Keratinocyte (primary cell): ENCODE results near the gene PIH1D1. TPM values are rescaled to one million over a fixed set of nuclear protein-coding genes. Genes with fewer than 3 reads are reported as not detected.
A peak's percentile ranks its signal among the peaks of the same experiment; 100 is the strongest.

Experiments used
- DNase-seq: peaks from one replicate; pipeline ENCODE4 v3.0.0-alpha.2; 2011; ENCODE audit warnings: low read depth, missing footprints, low spot score
- FAIRE-seq: peaks from 2 replicates; lab custom pipeline; 2011; peaks lifted over from hg19 to GRCh38; lab: Jason Lieb, UNC
- H2AFZ ChIP-seq: 2 replicates; pipeline ENCODE4 v1.6.0; 2012; ENCODE audit warnings: low read length, control low read depth, inconsistent platforms; ENCODE audit not compliant: control insufficient read depth
- H3K27ac ChIP-seq: 2 replicates; pipeline ENCODE4 v1.5.1; 2011; ENCODE audit warnings: low read length; ENCODE audit not compliant: control insufficient read depth, insufficient read depth
- H3K27me3 ChIP-seq: 3 replicates; pipeline ENCODE4 v1.6.0; 2011; ENCODE audit warnings: low read length; ENCODE audit not compliant: control insufficient read depth, insufficient read depth; ENCODE audit errors: extremely low read depth
- H3K36me3 ChIP-seq, 2 experiments: 2 replicates in 1 of 2; 3 replicates in 1 of 2; pipeline ENCODE4 v1.5.1; 2011; ENCODE audit warnings: low read length in 2 of 2, mild to moderate bottlenecking in 1 of 2; ENCODE audit not compliant: control insufficient read depth in 2 of 2, insufficient read depth in 2 of 2; ENCODE audit errors: extremely low read depth in 1 of 2
- H3K4me1 ChIP-seq: 3 replicates; pipeline ENCODE4 v1.5.1; 2011; ENCODE audit warnings: low read length; ENCODE audit not compliant: control insufficient read depth, insufficient read depth; ENCODE audit errors: extremely low read depth
- H3K4me2 ChIP-seq: 3 replicates; pipeline ENCODE4 v1.6.0; 2011; ENCODE audit warnings: low read depth, low read length; ENCODE audit not compliant: control insufficient read depth, insufficient read depth; ENCODE audit errors: extremely low read depth
- H3K4me3 ChIP-seq, 3 experiments: fragments of 200-600 bp in 1 of 3; sonication (generic) in 1 of 3; 2 replicates in 2 of 3; 3 replicates in 1 of 3; pipeline ENCODE4 v1.5.1; 2011 to 2016; ENCODE audit warnings: low read length in 3 of 3, mild to moderate bottlenecking in 3 of 3, control low read depth in 2 of 3, inconsistent platforms in 1 of 3, low read depth in 1 of 3, mixed read lengths in 1 of 3, mixed run types in 1 of 3, moderate library complexity in 1 of 3; ENCODE audit not compliant: control insufficient read depth in 2 of 3, insufficient read depth in 2 of 3; ENCODE audit errors: extremely low read depth in 1 of 3
- H3K79me2 ChIP-seq: 2 replicates; pipeline ENCODE4 v1.6.0; 2012; ENCODE audit warnings: low read length; ENCODE audit not compliant: control insufficient read depth, insufficient read depth
- H3K9ac ChIP-seq: 3 replicates; pipeline ENCODE4 v1.6.0; 2011; ENCODE audit warnings: low read length; ENCODE audit not compliant: control insufficient read depth, insufficient read depth; ENCODE audit errors: extremely low read depth
- H3K9me1 ChIP-seq: 3 replicates; pipeline ENCODE4 v1.6.0; 2011; ENCODE audit warnings: low read length; ENCODE audit not compliant: control insufficient read depth, insufficient read depth; ENCODE audit errors: extremely low read depth
- H3K9me3 ChIP-seq: 2 replicates; pipeline ENCODE4 v1.5.1; 2012; ENCODE audit warnings: low read depth, low read length; ENCODE audit not compliant: control insufficient read depth
- H4K20me1 ChIP-seq: 3 replicates; pipeline ENCODE4 v1.6.0; 2011; ENCODE audit warnings: low read length; ENCODE audit not compliant: control insufficient read depth, insufficient read depth; ENCODE audit errors: extremely low read depth
- EZH2 ChIP-seq: IDR thresholded peaks from one replicate; pipeline ENCODE4 v1.6.1; 2012; ENCODE audit warnings: inconsistent platforms, mild to moderate bottlenecking, low read length, moderate library complexity
- dilution Hi-C: fragments of 300-500 bp; cut with MboI; formaldehyde crosslinking; loops from one replicate; pipeline ENCODE4 v1.7.0; 2020; ENCODE audit warnings: low sequenced_read_pairs; ENCODE audit not compliant: extremely low pct_ligation_motif_present
- polyA plus RNA-seq, 5 experiments: library from polyadenylated mRNA; depleted of rRNA in 3 of 5; stranded (reverse) in 3 of 5; stranded (forward) in 1 of 5; unstranded in 1 of 5; fragments of >200 nt; gene quantifications; 1 replicate in 1 of 5; 2 replicates in 3 of 5; 3 replicates in 1 of 5; pipeline versions ENCODE4 v1.2.1 to v1.2.3, GENCODE V29; 2011 to 2012; ENCODE audit warnings: missing spikeins in 2 of 5, low read depth in 1 of 5, low replicate concordance in 1 of 5
- TF ChIP-seq, protein P1 (sequence below), 3 experiments: IDR thresholded peaks in 1 of 3; conservative IDR thresholded peaks in 1 of 3; optimal IDR thresholded peaks in 1 of 3; 2 replicates in 2 of 3; 3 replicates in 1 of 3; pipeline versions ENCODE3 to v1.5.1; 2011; ENCODE audit warnings: low read length in 3 of 3, mild to moderate bottlenecking in 3 of 3, moderate library complexity in 2 of 3, control low read depth in 1 of 3, inconsistent platforms in 1 of 3; ENCODE audit not compliant: insufficient read depth in 2 of 3; ENCODE audit errors: extremely low read depth in 1 of 3

The PIH1D1 gene
- polyA plus RNA-seq, 1 donor (not counting 4 experiments of a cell fraction or from before 2014, with no cell fraction given), result 37.8 TPM

DNA sequence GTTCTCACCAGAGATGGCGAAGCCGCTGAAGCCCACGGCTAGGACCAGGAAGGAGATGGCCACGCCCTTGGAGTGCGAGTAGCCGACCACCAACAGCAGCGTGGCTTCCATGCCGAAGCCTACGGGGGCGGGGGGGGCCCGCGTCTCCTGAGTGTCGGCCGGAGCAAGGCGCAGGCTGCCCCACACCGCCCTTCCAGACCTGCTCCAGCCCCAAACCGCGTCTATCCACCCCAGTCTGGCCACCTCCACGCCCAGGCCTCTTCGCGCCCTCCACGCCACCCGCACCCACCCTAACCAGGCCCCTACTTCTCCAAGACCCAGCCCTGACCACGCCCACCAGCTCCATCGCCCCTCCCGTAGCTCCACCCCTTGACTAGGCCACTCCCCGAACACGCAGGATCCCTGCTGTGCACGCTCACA lies 20.3 kb downstream of the PIH1D1 start:
- DNase-seq, result no peak
- no peaks in the 10 kb centered on the region for H3K9me1 ChIP-seq
- no peaks in the 10 kb centered on the region for H3K79me2 ChIP-seq
- no peak for FAIRE-seq
- no peak for TF ChIP-seq EZH2
- TF ChIP-seq, protein P1, sequence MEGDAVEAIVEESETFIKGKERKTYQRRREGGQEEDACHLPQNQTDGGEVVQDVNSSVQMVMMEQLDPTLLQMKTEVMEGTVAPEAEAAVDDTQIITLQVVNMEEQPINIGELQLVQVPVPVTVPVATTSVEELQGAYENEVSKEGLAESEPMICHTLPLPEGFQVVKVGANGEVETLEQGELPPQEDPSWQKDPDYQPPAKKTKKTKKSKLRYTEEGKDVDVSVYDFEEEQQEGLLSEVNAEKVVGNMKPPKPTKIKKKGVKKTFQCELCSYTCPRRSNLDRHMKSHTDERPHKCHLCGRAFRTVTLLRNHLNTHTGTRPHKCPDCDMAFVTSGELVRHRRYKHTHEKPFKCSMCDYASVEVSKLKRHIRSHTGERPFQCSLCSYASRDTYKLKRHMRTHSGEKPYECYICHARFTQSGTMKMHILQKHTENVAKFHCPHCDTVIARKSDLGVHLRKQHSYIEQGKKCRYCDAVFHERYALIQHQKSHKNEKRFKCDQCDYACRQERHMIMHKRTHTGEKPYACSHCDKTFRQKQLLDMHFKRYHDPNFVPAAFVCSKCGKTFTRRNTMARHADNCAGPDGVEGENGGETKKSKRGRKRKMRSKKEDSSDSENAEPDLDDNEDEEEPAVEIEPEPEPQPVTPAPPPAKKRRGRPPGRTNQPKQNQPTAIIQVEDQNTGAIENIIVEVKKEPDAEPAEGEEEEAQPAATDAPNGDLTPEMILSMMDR (optimal IDR thresholded peaks at IDR 0.05 in 1 of 3, IDR thresholded peaks at IDR 0.05 in 1 of 3, conservative IDR thresholded peaks at IDR 0.05 in 1 of 3; ENCODE audit: extremely low read depth in 1 of 3, insufficient read depth in 2 of 3, low read length in 3 of 3), result no peak
- no peak overlapping the region for H3K4me2 ChIP-seq
- peaks cover 92% of the 10 kb centered on the region for H3K27me3 ChIP-seq
- no peaks in the 10 kb centered on the region for H4K20me1 ChIP-seq
- dilution Hi-C loops, result no loop called here
- H3K9ac ChIP-seq, result no peak overlapping the region
- H3K27ac ChIP-seq, result no peak overlapping the region
- no peak overlapping the region for H3K4me3 ChIP-seq
- H3K4me1 ChIP-seq, result peaks cover 7% of the 10 kb centered on the region
- no peak overlapping the region for H2AFZ ChIP-seq
- no peaks in the 10 kb centered on the region for H3K9me3 ChIP-seq
- H3K36me3 ChIP-seq, result no peaks in the 10 kb centered on the region

DNA sequence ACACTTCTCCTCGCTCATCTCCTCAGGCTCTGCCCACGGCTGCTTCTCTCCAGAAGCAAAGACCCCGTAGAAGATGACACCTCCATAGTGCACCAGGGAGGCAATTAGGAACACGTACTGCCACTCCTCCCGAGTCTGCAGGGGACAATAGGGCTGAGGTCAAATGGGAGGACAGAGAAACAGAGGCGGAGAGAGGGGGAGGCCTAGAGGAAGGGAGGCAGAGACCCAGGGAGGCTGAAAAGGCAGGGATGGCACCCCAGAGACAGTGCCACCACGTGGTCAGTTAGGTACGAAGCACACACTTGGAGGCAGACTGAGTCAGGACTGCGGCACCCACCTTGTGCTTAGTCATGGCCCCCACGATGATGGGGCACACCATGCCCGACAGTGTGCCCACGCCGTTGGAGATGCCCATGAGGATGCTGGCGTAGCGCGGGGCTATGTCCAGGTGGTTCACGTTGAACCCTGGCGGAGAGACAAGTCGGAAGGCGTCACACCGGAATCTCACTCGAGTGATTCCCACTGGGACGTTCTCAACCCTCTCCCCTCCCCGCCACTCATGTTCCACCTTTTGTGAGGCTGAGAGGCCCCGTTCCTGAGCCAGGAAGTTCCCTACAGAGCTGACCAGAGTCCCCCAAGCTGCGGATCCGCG lies 20.8 kb downstream of the PIH1D1 start:
- Histone ChIP-seq H3K27me3 (peaks cover 92% of the 10 kb centered on the region), H3K9me3 (no peaks in the 10 kb centered on the region), H3K4me1 (peaks cover 7% of the 10 kb centered on the region), H4K20me1 (no peaks in the 10 kb centered on the region), H3K36me3 (no peaks in the 10 kb centered on the region), H3K27ac (no peak overlapping the region), H3K9me1 (no peaks in the 10 kb centered on the region), H3K4me3 (no peak overlapping the region), H3K4me2 (no peak overlapping the region), H3K9ac (no peak overlapping the region), H3K79me2 (no peaks in the 10 kb centered on the region), H2AFZ (no peak overlapping the region)
- FAIRE-seq (no peak), DNase-seq (no peak)
- dilution Hi-C loops, result no loop called here
- TF ChIP-seq, protein P1 (optimal IDR thresholded peaks at IDR 0.05 in 1 of 3, IDR thresholded peaks at IDR 0.05 in 1 of 3, conservative IDR thresholded peaks at IDR 0.05 in 1 of 3; ENCODE audit: extremely low read depth in 1 of 3, insufficient read depth in 2 of 3, low read length in 3 of 3), result peak; percentile 34 to 73 (median 36)
- TF ChIP-seq EZH2, result no peak
